Measurements from ENCODE around the gene EVA1A. TPM values are rescaled to one million over a fixed set of nuclear protein-coding genes. Genes with fewer than 3 reads are reported as not detected.

EVA1A gene
- total and polyA plus RNA-seq, 2 of the 8 experiments (the other 6 are each of a cell fraction or from before 2014, with no cell fraction given): 2.4 to 4.3 TPM

DNA sequence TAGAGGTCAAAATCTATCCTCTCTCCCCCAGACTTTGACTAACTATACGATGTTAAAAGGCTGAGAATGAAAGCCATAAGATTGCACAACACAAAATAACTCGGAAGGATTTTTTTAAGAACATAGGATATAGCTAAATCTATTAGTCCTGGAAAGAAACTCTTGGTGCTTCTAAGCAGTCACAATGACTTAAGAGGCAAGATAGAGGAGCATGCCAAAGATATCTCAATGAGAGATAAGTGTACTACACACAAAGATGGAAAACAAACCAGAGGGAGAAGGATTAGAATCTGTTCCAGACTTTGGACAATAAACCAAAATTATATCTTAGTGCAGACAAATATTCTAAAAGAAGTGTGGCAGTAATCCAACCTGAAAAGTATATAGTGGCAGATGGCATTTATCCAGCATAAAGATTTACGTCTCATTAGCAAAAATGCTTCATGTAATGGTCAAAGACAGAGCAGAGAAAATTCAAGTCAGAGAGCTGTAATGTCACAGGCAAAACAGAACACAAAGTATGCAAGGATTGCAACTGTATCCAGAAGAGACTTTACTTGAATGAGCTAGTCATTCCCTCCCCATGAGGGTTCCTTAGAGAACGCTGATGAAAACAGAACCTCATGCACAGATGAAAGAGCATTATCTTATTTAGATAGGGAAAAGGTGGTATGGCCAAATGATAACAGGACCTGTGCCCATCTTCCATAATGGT is 28.8 kb upstream of the EVA1A start (continued):
- TF ChIP-seq POLR2AphosphoS5 (IDR thresholded peaks at IDR 0.05; ENCODE audit: low read depth, low read length): no peak
- TF ChIP-seq, protein P1, sequence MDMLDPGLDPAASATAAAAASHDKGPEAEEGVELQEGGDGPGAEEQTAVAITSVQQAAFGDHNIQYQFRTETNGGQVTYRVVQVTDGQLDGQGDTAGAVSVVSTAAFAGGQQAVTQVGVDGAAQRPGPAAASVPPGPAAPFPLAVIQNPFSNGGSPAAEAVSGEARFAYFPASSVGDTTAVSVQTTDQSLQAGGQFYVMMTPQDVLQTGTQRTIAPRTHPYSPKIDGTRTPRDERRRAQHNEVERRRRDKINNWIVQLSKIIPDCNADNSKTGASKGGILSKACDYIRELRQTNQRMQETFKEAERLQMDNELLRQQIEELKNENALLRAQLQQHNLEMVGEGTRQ (IDR thresholded peaks at IDR 0.05; ENCODE audit: low read length): no peak

All from H1 (cell line).